NCI-H82 treated with DMSO at 0.1 percent for 48 hours (cell line): ENCODE data around the gene PRR18.

ENCODE experiments used
- DNase-seq: peaks from one replicate; lab custom pipeline; 2025; ENCODE audit not compliant: unreplicated experiment; lab: John Stamatoyannopoulos, UW

Gene PRR18

DNA sequence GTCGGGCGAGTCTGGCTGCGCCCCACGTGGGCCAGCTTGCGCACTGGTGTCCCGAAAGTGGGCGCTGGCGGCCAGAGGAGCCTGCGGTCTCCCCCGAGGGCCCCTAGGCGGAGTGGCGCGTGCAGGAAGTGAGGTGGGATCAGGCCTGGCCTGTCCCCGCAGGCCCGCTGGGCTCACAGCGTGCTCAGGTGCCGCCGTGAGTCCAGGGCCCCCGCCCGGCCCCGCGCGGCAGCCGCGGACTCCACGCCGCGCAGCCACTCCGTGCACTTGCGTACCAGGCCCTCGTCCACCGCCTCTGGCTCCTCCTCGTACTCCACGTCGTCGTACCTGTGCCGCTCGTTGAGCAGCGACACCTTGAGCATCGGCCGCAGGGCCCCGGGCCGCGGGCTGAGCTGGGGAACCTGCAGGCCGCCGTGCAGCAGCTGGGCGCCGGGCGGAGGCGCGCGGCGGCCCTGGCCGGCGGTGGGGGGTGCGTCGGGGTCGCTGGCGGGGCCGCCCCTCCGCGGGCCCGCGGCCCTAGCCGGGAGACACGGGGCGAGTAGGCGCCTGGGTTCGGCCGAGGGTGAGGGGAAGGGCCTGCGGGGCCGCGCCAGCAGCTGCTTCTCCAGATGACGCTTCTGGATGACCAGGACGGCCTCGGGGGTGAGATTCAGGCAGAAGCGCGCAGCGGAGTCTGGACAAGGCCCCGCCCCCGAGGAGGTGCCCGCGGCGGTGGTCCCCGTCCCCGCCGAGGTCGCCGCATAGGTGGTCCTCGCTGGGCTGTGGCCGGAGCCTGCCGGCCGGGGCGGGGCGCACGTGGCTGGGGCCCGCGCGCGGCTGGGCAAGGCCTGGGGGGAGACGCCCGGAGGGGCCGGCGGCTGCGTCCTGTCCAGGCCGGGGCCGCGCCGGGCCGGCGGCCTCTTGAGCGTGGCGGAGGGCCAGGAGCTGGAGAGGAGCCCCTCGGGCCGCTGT, 835 bp downstream of the PRR18 start:
- no peak for DNase-seq

DNA sequence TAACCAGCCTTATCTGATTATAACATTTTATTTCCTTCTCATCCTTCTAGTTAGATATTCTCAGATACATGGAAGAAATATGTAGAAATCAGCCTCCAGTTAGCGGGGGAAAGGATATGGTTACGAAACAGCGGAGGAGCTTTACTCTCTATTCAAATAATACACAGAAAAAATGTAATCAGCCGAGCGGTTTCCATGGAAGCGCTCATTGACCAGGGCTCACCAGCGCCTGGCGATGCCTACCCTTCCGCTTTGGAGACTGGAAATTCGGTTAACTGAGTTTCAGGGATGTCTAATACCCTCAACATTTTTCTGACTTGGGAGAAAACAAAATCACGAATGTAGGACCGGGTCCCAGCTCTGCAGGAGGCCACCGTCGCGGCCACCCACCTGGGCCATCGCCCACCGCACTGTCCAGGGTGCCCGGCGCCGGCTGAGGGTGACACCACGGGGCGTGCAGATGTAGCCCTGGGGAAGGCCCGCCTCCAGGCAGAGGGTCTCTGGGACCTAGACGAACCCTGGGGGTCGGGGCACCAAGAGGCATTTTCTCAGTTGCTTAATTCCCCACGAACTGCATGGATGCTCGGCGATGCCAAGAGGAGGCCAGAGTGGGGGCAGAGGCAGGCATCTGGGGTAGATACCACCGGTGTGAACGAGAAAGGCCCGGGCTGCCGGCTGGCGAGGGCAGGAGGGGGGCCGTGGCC, 1.7 kb downstream of the PRR18 start:
- no peak for DNase-seq

DNA sequence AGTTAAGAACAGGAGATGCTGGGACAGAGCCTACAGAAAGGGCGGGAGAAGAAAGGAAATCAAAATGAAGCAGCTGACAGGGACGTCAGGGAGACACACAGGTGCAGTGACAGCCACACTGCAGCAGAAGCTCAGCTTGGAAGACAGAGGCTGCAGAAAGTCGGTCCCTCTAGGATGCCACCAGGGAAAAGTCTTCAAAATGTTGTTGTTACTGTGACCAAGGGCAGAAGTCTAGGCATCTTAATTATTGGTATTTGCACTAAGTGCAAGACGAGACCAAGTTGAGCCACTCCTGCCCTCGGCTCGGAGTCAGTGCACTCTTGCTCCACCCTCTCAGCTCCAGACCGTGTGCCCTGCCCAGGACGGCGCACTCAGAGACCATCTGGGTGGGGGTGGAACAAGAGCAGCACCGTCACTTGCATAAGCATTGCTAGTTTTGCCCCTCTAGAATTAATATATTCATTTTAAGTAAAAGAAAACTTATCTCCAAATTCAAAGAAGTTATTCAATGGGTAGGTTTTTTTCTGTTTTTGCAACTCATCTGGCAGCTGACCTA, 2.6 kb downstream of the PRR18 start:
- no peak for DNase-seq

DNA sequence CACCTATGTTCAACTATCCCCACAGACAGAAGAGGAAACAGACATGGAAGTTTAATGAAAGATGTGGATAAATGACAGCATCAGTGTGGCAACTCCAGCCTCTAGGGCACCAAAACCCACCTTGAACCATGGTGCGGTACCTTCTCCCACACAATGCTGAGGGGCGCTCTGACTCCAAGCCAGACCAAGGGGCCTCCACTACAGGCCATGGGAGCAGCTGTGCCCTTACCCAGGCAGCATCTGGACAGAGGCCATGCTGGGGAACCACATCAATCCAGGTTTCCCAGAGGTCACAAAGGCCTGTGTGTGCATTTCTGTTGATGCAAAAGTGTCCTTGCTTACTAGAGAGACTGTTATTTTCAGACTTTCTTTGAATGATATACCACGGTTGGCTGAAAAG, 4.1 kb downstream of the PRR18 start:
- DNase-seq = no peak

DNA sequence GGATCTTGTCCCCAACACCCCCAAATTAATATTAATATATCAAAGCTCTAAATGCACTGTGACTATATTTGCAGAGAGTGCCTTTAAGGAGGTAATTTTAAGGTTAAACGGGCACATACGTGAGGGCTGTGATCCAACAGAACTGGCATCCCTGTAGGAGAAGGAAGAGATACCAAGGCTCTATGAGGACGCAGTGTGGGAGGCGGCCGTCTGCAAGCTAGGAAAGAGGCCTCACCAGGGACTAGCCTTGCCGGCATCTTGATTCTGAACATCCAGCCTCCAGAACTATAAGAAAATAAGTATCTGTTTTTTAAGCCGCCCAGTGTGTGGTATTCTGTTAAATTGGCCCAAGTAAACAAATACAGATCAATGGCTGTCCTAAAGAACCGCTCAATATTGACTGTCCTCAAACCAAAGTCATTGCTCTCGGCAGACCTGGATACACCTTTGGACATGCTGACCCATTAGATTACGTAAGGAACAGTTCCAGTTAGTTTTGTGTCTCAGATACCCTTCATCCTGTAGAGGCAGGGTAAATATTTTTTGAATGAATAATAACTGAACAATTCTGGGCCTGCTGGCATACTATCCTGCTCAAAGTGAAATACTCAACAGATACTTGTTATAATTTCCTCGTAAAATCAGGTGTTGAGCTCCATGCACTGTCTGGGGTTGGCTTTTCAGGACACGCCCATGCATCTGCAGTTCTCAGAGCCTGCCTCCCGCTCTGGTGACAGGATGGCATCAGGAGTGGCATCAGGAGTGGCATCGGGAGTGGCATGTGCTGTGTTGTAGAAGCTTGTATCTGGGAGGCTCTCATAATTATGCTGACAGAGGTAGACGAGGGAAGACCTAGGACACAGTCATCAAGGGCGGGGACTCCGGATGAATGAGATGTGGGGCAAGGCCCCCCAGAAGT, 6.3 kb downstream of the PRR18 start:
- DNase-seq = no peak

DNA sequence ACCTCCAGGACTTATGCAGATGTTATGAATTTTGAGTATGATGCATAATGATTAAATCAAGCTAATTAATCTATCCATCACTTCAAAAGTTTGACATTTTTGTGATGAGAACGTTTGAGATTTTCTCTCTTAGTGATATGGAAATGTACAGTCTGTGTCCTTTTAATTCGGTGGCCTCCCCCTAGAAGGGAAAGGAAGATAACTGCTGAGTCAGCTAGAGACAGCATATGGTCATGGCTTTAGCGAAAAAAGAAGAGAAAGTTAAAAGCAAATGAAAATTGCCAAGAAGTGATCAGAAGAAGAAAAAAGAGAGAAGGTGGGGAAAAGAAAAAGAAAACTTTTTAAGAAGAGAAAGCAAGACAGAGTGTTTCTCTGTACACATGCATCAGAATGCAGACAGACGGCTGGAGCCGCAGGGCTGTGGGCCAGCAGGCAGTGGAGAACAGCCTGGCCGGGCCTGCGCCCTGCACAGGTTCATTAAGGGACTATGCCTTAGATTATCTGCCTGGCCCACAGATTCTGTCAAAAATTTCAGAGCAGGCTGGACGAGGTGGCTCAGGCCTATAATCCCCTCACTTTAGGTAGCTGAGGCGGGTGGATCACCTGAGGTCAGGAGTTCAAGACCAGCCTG, 7.7 kb downstream of the PRR18 start:
- DNase-seq = no peak

DNA sequence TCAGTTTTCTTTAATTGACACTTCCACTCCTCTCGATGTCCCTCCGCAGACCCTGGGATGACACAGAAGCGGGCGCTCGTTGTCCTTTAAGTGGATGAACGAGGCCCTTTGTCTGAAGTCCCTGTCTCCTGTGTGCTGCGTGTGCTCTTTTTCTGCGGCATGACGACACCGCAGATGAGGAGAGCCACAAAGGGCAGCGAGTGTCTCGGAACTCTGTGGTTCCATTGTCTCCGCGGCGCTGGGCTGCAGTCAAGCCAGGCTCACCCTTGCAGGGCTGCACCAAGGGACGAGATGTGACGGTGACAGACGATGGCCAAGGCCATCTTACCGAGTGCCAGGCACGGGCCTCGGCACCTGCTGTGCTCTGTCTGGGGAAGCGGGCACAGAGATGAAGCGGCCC, 10.6 kb downstream of the PRR18 start:
- DNase-seq = no peak

DNA sequence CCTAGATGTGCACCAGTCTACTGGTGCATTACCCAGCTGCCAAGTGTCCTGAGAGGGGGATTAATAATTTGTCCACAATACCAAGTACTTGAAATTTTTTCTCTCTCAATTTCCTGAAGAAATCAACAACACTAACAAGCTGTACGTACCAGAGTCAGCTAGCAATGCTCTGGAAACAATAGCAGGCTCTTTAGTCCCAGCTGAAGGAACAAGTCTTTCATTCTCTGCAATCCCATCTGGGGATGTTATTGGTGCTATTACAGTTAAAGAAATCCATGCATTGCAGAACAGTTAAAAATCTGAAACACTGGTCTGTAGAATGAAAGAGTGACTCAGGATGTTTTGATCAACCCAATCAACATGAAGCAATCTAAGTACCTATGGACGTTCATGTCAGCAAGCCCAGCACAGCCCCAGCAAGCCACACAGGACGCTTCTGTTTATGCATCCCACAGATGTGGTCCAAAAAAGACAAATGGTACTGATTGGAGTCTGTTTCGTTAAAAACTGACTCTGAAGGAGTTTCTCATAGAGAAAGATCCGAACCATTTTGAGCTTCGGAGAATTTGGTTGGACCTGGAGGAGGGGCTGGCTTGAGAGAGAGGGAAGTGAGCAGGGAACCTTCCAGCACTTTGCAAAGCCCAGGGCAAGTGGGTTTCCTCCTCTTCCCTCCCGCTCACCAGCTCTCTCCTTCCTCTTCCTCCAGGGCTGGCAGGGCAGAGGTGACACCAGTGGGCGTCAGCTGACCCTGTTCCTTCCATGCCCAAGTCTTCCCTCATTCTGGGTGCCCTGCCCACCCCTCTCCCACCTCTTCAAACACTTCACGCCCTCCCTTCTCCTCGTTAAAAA, 11.9 kb downstream of the PRR18 start:
- no peak for DNase-seq

DNA sequence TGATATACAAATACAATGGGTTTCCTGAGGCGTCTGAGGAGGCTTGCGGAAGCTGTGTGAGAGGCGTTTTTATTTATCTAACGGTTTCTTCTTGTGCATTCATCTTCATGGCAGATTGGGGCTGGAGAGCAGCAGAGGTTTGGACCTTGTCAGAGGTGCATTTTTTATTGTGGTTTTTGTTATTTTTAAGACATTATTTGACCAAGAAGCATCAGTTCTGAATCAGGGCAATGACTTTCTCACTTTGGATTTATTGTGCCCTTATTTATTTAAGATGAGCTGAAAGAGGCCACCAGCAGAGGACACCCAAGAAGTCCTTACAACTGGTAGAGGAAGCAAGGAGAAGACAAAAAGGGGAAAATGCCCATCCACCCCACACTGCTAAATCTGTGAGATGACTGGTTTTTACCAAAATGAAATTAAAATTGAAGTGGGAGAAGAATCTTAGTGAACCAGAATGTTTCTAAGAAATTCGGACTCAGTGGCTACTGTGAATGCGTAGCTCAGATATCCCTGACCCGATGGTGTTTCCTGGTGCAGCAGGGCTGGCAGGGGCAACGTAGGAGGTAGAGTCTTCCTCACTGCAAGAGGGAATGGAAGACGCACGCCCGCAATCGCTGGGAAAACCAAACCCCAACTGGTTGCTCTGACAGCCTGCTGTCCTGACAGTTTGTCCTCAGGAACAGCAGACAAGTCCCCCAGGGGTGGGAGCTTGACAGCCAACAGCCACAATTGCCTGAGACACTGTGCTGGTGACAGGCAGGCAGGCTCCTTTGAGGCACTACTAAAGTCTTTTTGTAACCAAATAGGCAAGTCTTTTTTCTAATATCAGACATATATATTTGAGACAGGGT, 14.2 kb downstream of the PRR18 start:
- DNase-seq = no peak

DNA sequence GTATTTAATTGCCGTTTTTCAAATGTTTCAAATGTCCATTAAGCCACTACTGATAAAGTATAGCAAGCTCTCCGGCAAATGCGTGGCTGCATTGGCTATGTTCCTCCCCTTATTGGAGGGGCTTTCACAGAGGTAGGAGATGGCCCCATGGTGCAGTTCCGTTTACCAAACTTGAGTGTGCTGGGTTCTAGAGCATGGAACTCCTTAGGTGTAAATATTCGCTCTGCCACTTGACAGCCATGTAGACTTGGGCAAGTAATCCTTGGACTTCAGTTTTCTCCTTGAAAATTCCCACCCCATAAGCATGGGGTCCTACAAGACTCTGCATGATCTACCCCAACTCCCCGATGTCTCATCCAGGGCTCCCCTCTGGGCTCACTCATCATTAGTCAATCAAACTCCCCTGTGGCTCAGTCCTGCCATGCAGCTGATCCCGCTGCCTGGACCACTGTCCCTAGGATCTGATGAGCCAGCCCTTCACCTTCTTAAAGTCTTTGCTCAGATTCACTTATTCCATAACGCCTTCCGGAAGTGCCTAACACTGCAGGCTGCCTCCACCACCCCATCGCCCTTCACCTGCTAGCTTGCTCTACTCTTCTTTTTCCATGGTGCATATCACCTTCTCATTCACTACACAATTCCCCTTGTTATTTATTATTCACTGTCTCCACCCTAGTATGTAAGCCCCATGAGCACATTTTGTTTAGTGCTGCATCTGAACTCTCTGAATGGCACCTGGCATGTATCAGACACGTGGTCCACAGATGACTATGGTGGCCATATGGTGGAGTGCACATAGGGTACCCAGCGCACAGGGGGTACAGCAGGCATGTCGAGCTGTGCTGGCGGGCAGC, 18.8 kb downstream of the PRR18 start:
- DNase-seq = no peak

DNA sequence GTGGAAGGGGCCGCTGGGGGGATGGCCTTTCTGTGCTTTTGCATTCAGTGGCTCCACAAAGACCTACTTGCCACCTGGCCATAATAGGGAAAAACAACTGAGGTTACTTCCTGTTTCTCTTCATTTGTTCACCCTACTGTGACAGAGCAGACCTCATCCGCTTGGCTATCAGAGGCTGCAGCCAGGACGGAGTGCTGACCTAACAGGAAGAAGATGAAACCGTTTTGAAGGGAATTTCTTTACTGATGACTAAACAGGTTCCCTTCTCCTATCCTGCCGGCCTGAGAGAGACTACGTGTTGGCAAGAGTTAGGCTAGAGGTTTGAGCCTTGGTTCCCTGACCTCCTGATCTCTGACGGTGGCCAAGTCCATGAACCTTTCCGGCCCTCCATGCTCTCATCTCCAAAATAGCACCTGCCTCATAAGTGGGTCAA, 21.3 kb downstream of the PRR18 start:
- no peak for DNase-seq

DNA sequence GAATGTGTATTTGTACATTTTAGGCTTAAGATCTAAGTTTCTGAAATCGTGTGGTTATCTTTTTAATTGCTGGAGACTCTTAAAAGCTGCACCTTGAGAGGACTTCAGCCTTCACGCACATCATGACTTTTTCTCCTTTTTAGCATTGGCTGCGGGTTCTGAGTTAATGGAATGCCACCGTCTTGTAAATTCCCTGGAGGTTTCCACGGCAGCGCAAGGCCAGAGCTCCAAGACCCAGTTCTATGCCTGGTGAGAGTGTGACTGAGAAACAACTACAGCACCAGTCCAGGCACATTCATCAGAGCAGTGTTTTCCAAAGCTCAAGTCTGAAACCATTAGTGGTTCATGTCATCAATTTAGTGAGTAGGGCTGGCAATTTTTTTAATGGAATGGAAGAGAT, 23.0 kb downstream of the PRR18 start:
- no peak for DNase-seq

DNA sequence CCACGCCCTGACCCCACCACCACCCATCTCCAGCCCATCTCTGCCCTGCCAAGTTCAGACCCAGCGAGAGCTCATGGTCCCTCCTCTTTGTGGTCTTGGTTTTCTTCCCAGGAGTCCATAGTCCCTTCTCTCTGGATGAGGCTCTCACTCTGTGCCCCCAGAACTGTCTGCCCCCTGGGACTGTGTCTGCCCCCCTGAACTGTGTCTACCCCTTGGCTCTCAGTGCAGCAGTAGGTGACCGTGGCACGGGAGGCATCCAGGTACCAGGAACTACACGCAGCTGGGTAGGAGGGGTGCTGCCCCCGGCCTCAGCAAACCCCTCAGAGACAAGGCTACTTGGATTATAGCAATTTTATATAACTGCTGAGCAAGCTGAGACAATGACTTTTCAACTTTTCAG, 23.6 kb downstream of the PRR18 start:
- no peak for DNase-seq

DNA sequence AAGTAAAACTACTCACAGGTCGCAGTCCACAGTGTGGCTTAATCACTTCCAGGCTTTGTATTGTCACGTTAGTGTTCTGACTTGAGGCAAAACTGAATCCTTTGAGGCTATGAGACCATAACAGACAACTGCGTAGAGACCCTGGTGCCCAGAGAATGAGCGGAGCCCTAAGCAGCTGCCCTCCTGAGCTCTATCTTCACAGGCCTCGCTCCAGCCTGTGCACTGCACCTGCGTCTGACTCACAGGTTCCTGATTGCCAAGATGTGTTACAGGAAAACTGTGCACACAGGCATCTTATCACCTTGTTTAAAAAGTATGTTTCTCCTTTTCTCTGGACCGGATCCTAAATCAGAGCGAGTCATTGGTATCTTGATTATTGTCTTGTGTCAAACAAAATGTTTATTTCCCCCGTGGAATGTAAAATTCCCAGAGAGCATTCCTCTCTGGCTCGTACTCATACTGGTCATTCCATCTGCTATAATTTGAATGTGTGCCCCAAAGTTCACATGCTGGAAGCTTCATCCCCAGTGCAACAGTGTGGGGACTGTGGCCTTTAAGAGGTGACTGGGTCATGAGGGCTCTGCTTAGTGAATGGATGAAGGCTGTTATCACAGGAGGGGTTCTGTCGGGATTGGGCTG, 25.7 kb downstream of the PRR18 start:
- DNase-seq = no peak

DNA sequence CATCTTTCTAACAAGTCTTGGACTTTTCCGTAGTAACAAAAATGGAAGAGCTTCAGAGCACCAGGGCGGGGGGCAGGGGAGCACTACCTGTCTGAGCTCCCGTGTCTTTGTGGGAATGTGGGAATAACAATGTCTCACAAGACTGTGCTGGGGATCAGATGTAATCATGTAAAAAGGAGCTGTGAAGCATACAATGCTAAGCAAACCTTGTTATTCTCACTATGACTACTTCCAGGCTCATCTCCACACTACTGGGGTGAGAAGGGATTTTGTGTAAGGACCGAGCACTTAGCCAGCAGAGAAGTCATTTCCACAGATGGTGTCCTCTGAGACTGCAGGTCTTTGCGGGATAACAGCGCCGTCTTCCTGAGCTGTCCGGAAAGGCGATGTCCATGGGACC, 27.1 kb downstream of the PRR18 start:
- DNase-seq = no peak

DNA sequence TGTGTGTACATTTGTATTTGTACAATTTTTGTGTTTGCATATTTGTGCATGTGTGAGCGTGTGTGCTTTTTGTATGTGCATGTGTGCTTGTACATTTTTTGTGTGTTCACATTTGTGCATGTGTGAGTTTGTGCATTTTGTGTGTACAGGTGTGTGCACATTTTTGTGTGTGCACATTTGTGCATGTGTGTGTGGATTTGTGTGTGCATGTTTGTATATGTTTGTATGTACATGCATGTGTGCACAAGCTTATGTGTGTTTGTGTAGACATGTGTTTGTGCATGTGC, 28.9 kb downstream of the PRR18 start:
- DNase-seq = no peak

DNA sequence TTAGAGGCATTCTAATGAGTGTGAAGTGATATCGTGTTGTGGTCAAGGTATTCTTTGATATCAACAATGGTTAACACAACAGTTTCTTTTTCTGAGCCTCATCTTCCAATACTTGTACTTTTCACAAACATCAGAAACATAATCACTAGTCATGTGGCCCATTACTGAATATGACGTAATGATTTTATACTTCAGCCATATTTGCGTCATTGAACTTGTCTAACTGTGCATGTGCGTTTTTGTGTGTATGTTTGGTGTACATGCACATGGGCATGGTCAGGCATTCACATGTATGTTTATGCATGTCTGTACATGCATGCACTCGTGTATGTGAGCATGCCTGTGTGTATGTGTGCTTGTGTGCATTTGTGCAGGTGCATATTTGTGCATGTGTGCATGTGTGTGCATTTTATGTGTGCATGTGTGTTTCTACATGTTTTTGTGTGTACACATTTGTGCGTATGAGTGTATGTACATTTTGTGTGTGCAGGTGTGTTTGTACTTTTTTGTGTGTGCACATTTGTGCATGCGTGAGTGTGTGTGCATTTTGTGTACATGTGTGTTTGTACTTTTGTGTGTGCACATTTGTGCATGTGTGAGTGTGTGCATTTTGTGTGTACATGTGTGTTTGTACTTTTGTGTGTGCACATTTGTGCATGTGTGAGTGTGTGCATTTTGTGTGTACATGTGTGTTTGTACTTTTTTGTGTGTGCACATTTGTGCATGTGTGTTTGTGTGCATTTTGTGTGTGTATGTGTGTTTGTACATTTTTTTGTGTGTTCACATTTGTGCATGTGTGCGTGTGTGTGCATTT, 29.4 kb downstream of the PRR18 start:
- DNase-seq = no peak
